HepG2 (cell line): ENCODE measurements around the gene C9orf50. TPM values are rescaled to one million over a fixed set of nuclear protein-coding genes. Genes with fewer than 3 reads are reported as not detected.

Source experiments
- BCL3 ChIP-seq: sonication (generic); formaldehyde crosslinking; IDR thresholded peaks from 2 replicates; pipeline ENCODE4 v1.5.1; 2020; ENCODE audit warnings: mild to moderate bottlenecking, missing genetic modification reagents, moderate library complexity
- CEBPB ChIP-seq: IDR thresholded peaks from 2 replicates; pipeline ENCODE4 v1.6.1; 2011; ENCODE audit warnings: low read depth, low read length, improper control_type of control experiment, borderline replicate concordance
- CTCF ChIP-seq: sonication (generic); formaldehyde crosslinking; IDR thresholded peaks from 2 replicates; pipeline ENCODE4 v1.5.0; 2020; ENCODE audit warnings: mild to moderate bottlenecking, missing genetic modification reagents, moderate library complexity
- DPF2 ChIP-seq: sonication (generic); formaldehyde crosslinking; IDR thresholded peaks from 2 replicates; pipeline ENCODE4 v1.4.0; 2020; ENCODE audit warnings: mild to moderate bottlenecking, low read depth, missing genetic modification reagents, borderline replicate concordance
- NCOA2 ChIP-seq: sonication (generic); formaldehyde crosslinking; IDR thresholded peaks from 2 replicates; pipeline ENCODE4 v1.8.0; 2022; ENCODE audit warnings: inconsistent platforms
- NFRKB ChIP-seq: fragments of 450-650 bp; IDR thresholded peaks from 2 replicates; pipeline ENCODE4 v1.6.1; 2017
- NR3C1 ChIP-seq: sonication (generic); formaldehyde crosslinking; IDR thresholded peaks from 2 replicates; pipeline ENCODE4 v1.4.0; 2020; ENCODE audit warnings: missing genetic modification reagents
- POGZ ChIP-seq: sonication (generic); formaldehyde crosslinking; IDR thresholded peaks from 2 replicates; pipeline ENCODE4 v1.4.0; 2020; ENCODE audit warnings: mild to moderate bottlenecking, missing genetic modification reagents
- POLR2AphosphoS2 ChIP-seq: IDR thresholded peaks from 2 replicates; pipeline ENCODE4 v1.6.1; 2011; ENCODE audit warnings: low read depth, low read length, improper control_type of control experiment
- RBFOX2 ChIP-seq: fragments of 200-400 bp; formaldehyde crosslinking; IDR thresholded peaks from 2 replicates; pipeline ENCODE4 v1.6.1; 2017; ENCODE audit warnings: low read depth, mild to moderate bottlenecking, low read length
- SRY ChIP-seq: sonication (generic); formaldehyde crosslinking; IDR thresholded peaks from 2 replicates; pipeline ENCODE4 v1.8.0; 2022; ENCODE audit warnings: mild to moderate bottlenecking, missing genetic modification reagents
- TEAD2 ChIP-seq: sonication (generic); formaldehyde crosslinking; IDR thresholded peaks from 2 replicates; pipeline ENCODE4 v1.9.0; 2021; ENCODE audit warnings: missing genetic modification reagents
- YEATS2 ChIP-seq: sonication (generic); formaldehyde crosslinking; IDR thresholded peaks from 2 replicates; pipeline ENCODE4 v1.4.0; 2020; ENCODE audit warnings: missing genetic modification reagents, borderline replicate concordance
- ZFP37 ChIP-seq: sonication (generic); formaldehyde crosslinking; IDR thresholded peaks from 2 replicates; pipeline ENCODE4 v1.4.0; 2020; ENCODE audit warnings: missing genetic modification reagents, borderline replicate concordance
- ZNF101 ChIP-seq: sonication (generic); formaldehyde crosslinking; IDR thresholded peaks from 2 replicates; pipeline ENCODE4 v1.4.0; 2020; ENCODE audit warnings: mild to moderate bottlenecking, low read depth, missing genetic modification reagents, borderline replicate concordance
- ZNF552 ChIP-seq: sonication (generic); formaldehyde crosslinking; IDR thresholded peaks from 2 replicates; pipeline ENCODE4 v1.9.0; 2022; ENCODE audit warnings: missing genetic modification reagents, mild to moderate bottlenecking, borderline replicate concordance
- ZNF629 ChIP-seq: sonication (generic); formaldehyde crosslinking; conservative IDR thresholded peaks from 2 replicates; pipeline ENCODE4 v1.5.0; 2020; ENCODE audit warnings: missing genetic modification reagents
- ZNF883 ChIP-seq: sonication (generic); formaldehyde crosslinking; IDR thresholded peaks from 2 replicates; pipeline ENCODE4 v1.5.1; 2020; ENCODE audit warnings: mild to moderate bottlenecking, missing genetic modification reagents; ENCODE audit errors: not compliant biosample characterization
- ZSCAN29 ChIP-seq: sonication (generic); formaldehyde crosslinking; conservative IDR thresholded peaks from 2 replicates; pipeline ENCODE4 v1.4.0; 2020; ENCODE audit warnings: mild to moderate bottlenecking, missing genetic modification reagents
- polyA plus RNA-seq, 8 experiments: library from polyadenylated mRNA; depleted of rRNA in 3 of 8; stranded (reverse) in 7 of 8; unstranded in 1 of 8; fragments of >200 nt; fragmentation: Illumina TruSeq in 4 of 8; extraction: Trizol in 4 of 8; gene quantifications; 2 replicates each; pipeline versions ENCODE4 v1.2.1 to v1.2.3, GENCODE V29; 2011 to 2016; ENCODE audit warnings: low read depth in 4 of 8, missing spikeins in 1 of 8, mixed read lengths in 1 of 8; ENCODE audit not compliant: insufficient read depth in 1 of 8
- total RNA-seq, 5 experiments: library from RNA; depleted of rRNA; stranded (reverse); fragments of >200 nt; fragmentation: Illumina TruSeq; extraction: Trizol; gene quantifications; 2 replicates each; pipeline ENCODE4 v1.2.3, GENCODE V29; 2016; ENCODE audit warnings: low read depth in 1 of 5
- TF ChIP-seq, protein P1 (sequence below): sonication (generic); formaldehyde crosslinking; IDR thresholded peaks from 2 replicates; pipeline ENCODE4 v1.5.1; 2020; ENCODE audit warnings: missing genetic modification reagents, mild to moderate bottlenecking, borderline replicate concordance

C9orf50 gene
- total and polyA plus RNA-seq, 2 of the 13 experiments (the other 11 are each of a cell fraction or from before 2014, with no cell fraction given): not detected

- TF ChIP-seq YEATS2 (CRISPR knock-in tag) (no peak), CTCF (CRISPR knock-in tag) (peak; percentile 10; the same call in 1 of the 2 replicates), RBFOX2 (peak; percentile 90), CEBPB (no peak), SRY (no peak), NFRKB (no peak), DPF2 (CRISPR knock-in tag) (0 out of 2 replicates have a peak, but pooled peaks have one; percentile 10), ZFP37 (CRISPR knock-in tag) (no peak), ZNF552 (CRISPR knock-in tag) (no peak), NCOA2 (CRISPR knock-in tag) (peak; percentile 63; the same call in 1 of the 2 replicates), ZNF101 (CRISPR knock-in tag) (no peak), BCL3 (CRISPR knock-in tag) (no peak), ZNF883 (CRISPR knock-in tag) (no peak), TEAD2 (no peak), NR3C1 (CRISPR knock-in tag) (no peak), ZNF629 (CRISPR knock-in tag) (peak; percentile 83), POLR2AphosphoS2 (no peak), POGZ (peak; percentile 37; the same call in 1 of the 2 replicates), ZSCAN29 (CRISPR knock-in tag) (peak; percentile 68; the same call in 1 of the 2 replicates)
- TF ChIP-seq, protein P1, sequence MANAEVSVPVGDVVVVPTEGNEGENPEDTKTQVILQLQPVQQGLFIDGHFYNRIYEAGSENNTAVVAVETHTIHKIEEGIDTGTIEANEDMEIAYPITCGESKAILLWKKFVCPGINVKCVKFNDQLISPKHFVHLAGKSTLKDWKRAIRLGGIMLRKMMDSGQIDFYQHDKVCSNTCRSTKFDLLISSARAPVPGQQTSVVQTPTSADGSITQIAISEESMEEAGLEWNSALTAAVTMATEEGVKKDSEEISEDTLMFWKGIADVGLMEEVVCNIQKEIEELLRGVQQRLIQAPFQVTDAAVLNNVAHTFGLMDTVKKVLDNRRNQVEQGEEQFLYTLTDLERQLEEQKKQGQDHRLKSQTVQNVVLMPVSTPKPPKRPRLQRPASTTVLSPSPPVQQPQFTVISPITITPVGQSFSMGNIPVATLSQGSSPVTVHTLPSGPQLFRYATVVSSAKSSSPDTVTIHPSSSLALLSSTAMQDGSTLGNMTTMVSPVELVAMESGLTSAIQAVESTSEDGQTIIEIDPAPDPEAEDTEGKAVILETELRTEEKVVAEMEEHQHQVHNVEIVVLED (CRISPR knock-in tag): no peak
Measured at GRCh38 chr9:129568560-129569501, 52.1 kb downstream of the C9orf50 start (continued).
